Measurements from ENCODE around the gene PPP2R5C. TPM values are rescaled to one million over a fixed set of nuclear protein-coding genes. Genes with fewer than 3 reads are reported as not detected.

The PPP2R5C gene
- total RNA-seq, 1 donor, result 114 TPM

DNA sequence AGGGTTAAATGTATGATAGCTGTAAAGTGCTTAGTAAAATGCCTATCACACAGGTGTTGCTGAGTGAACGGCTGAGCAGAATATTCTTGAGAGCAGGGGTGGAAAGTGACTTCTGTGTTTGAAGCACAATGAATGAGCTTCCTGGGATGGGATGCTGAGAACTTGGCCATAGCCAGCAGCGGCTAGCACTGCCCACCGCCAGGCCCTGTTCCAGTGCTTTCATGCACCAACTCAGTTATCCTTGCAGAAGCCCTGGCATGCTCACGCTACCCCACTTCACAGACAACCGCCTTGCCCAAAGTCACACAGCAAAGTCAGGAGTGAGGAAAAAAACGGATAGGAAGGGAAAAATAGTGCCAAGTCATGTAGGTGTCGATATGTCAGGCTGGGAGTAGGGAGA lies 213.7 kb downstream of the PPP2R5C start:
- TF ChIP-seq, protein P1, sequence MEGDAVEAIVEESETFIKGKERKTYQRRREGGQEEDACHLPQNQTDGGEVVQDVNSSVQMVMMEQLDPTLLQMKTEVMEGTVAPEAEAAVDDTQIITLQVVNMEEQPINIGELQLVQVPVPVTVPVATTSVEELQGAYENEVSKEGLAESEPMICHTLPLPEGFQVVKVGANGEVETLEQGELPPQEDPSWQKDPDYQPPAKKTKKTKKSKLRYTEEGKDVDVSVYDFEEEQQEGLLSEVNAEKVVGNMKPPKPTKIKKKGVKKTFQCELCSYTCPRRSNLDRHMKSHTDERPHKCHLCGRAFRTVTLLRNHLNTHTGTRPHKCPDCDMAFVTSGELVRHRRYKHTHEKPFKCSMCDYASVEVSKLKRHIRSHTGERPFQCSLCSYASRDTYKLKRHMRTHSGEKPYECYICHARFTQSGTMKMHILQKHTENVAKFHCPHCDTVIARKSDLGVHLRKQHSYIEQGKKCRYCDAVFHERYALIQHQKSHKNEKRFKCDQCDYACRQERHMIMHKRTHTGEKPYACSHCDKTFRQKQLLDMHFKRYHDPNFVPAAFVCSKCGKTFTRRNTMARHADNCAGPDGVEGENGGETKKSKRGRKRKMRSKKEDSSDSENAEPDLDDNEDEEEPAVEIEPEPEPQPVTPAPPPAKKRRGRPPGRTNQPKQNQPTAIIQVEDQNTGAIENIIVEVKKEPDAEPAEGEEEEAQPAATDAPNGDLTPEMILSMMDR (IDR thresholded peaks at IDR 0.05; ENCODE audit: insufficient read depth, low read length), result no peak
- DNase-seq (ENCODE audit: low read depth), result no peak
- H3K4me3 ChIP-seq (ENCODE audit: low read depth, low read length), result no peak overlapping the region

Small RNA genes lying within 50 kb of the gene (small RNA-seq; reads per million reads assigned to genes)
- not detected for gene AL118558.2
- not detected for gene RNU6-790P

Other genes starting within 250 kb of the PPP2R5C start
- gene DIO3, start 200.2 kb upstream of the PPP2R5C start, total RNA-seq (ENCODE audit: low replicate concordance), result not detected in 2 replicates
- gene DYNC1H1, start 202.9 kb downstream of the PPP2R5C start, total RNA-seq (ENCODE audit: low replicate concordance), result 376 and 465 TPM in 2 replicates

Measured in fibroblast of the aortic adventitia (primary cell).